ENCODE results near the gene IQSEC1.
A peak's percentile ranks its signal among the peaks of the same experiment; 100 is the strongest.

Gene IQSEC1

DNA sequence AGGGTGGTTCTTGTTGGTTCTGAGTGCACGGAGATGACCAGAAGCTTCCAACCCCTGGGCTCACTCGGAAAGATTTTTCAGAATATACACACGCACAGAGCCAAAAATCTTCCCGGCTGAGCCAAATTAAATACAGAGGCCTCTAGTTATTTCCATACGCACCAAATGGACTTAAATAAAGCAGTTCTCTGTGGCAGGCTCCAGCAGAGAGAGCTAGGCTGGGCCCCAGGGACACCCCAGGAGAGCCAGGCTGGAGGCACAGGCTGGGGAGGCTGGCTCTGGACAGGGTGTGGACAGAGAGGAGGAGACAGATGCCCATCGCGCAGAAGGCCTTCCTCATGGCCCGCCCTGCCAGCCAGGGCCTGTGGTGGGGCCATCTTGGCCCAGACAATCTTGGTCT is 115.9 kb downstream of the IQSEC1 start:
- no peaks in the 10 kb centered on the region for H3K9me3 ChIP-seq
- no peak overlapping the region for H3K4me3 ChIP-seq
- TF ChIP-seq, protein P1, sequence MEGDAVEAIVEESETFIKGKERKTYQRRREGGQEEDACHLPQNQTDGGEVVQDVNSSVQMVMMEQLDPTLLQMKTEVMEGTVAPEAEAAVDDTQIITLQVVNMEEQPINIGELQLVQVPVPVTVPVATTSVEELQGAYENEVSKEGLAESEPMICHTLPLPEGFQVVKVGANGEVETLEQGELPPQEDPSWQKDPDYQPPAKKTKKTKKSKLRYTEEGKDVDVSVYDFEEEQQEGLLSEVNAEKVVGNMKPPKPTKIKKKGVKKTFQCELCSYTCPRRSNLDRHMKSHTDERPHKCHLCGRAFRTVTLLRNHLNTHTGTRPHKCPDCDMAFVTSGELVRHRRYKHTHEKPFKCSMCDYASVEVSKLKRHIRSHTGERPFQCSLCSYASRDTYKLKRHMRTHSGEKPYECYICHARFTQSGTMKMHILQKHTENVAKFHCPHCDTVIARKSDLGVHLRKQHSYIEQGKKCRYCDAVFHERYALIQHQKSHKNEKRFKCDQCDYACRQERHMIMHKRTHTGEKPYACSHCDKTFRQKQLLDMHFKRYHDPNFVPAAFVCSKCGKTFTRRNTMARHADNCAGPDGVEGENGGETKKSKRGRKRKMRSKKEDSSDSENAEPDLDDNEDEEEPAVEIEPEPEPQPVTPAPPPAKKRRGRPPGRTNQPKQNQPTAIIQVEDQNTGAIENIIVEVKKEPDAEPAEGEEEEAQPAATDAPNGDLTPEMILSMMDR (IDR thresholded peaks at IDR 0.05), result no peak
- peaks cover 24 to 100% (median 98%) of the 10 kb centered on the region in 4 donors for H3K4me1 ChIP-seq
- DNase-seq, result peak in 1 of 2 donors; percentile 90
- peak overlapping the region; percentile 89 to 94 for H3K27ac ChIP-seq
- intact Hi-C loops (cut with DNase I; ENCODE audit: low total_unique reads), result no loop called here
- no peaks in the 10 kb centered on the region for H3K27me3 ChIP-seq
- no peaks in the 10 kb centered on the region for H3K36me3 ChIP-seq

- H3K9me3 ChIP-seq, result no peaks in the 10 kb centered on the region
- peak in 1 of 2 donors; percentile 87 for DNase-seq
- peak overlapping the region in 1 of 2 donors; percentile 3 for H3K4me3 ChIP-seq
- intact Hi-C loops (cut with DNase I; ENCODE audit: low total_unique reads), result no loop called here
- H3K4me1 ChIP-seq, result peaks cover 24 to 100% (median 98%) of the 10 kb centered on the region in 4 donors
- TF ChIP-seq, protein P1 (IDR thresholded peaks at IDR 0.05), result no peak
- H3K27ac ChIP-seq, result peak overlapping the region; percentile 89 to 94
- no peaks in the 10 kb centered on the region for H3K36me3 ChIP-seq
- no peaks in the 10 kb centered on the region for H3K27me3 ChIP-seq
Measured at GRCh38 chr3:12956316-12956660, 116.9 kb downstream of the IQSEC1 start.

GRCh38 chr3:12955651-12956315 is 117.4 kb downstream of the IQSEC1 start:
- no peak overlapping the region for H3K4me3 ChIP-seq
- intact Hi-C loops (cut with DNase I; ENCODE audit: low total_unique reads), result no loop called here
- DNase-seq, result no peak
- H3K4me1 ChIP-seq, result peaks cover 19 to 100% (median 97%) of the 10 kb centered on the region in 4 donors
- H3K27me3 ChIP-seq, result no peaks in the 10 kb centered on the region
- H3K9me3 ChIP-seq, result no peaks in the 10 kb centered on the region
- peak overlapping the region; percentile 89 to 94 for H3K27ac ChIP-seq
- H3K36me3 ChIP-seq, result no peaks in the 10 kb centered on the region
- TF ChIP-seq, protein P1 (IDR thresholded peaks at IDR 0.05), result no peak

GRCh38 chr3:12954891-12955650 is 118.2 kb downstream of the IQSEC1 start:
- Histone ChIP-seq H3K27me3 (no peaks in the 10 kb centered on the region), H3K4me3 (no peak overlapping the region), H3K36me3 (no peaks in the 10 kb centered on the region), H3K4me1 (peaks cover 18 to 99% (median 94%) of the 10 kb centered on the region in 4 donors), H3K27ac (peak overlapping the region; percentile 89 to 94), H3K9me3 (no peaks in the 10 kb centered on the region)
- intact Hi-C loops (cut with DNase I; ENCODE audit: low total_unique reads), result no loop called here
- peak; percentile 91 to 99 for DNase-seq
- TF ChIP-seq, protein P1 (IDR thresholded peaks at IDR 0.05), result no peak

GRCh38 chr3:12954180-12954579 is 119.0 kb downstream of the IQSEC1 start:
- Histone ChIP-seq H3K4me1 (peaks cover 18 to 99% (median 95%) of the 10 kb centered on the region in 4 donors), H3K36me3 (no peaks in the 10 kb centered on the region), H3K4me3 (no peak overlapping the region), H3K27me3 (no peaks in the 10 kb centered on the region), H3K9me3 (no peaks in the 10 kb centered on the region), H3K27ac (peak overlapping the region; percentile 89 to 94)
- DNase-seq, result no peak
- intact Hi-C loops (cut with DNase I; ENCODE audit: low total_unique reads), result no loop called here
- TF ChIP-seq, protein P1 (IDR thresholded peaks at IDR 0.05), result no peak
